HepG2 (cell line): ENCODE results near the gene DHX16. TPM values are rescaled to one million over a fixed set of nuclear protein-coding genes. Genes with fewer than 3 reads are reported as not detected.

Experiments used
- ATF1 ChIP-seq: IDR thresholded peaks from 2 replicates; pipeline ENCODE4 v1.6.1; 2016; ENCODE audit warnings: mild to moderate bottlenecking, control low read depth
- ATF2 ChIP-seq: sonication (generic); formaldehyde crosslinking; IDR thresholded peaks from 2 replicates; pipeline ENCODE4 v1.4.0; 2020; ENCODE audit warnings: missing genetic modification reagents
- CBX2 ChIP-seq, 2 experiments: fragments of 200-600 bp in 1 of 2; sonication (generic); formaldehyde crosslinking in 1 of 2; IDR thresholded peaks; 2 replicates each; pipeline versions ENCODE4 v1.7.0 to v1.8.1; 2018 to 2022; ENCODE audit warnings: low read depth in 2 of 2, low read length in 1 of 2, mild to moderate bottlenecking in 1 of 2, missing genetic modification reagents in 1 of 2
- FOXP1 ChIP-seq, 2 experiments: fragments of 450-650 bp in 1 of 2; IDR thresholded peaks; 2 replicates each; pipeline ENCODE4 v1.6.1; 2017 to 2018; ENCODE audit warnings: antibody characterized with exemption in 1 of 2
- GLI4 ChIP-seq: sonication (generic); formaldehyde crosslinking; IDR thresholded peaks from 2 replicates; pipeline ENCODE4 v1.5.1; 2020; ENCODE audit warnings: missing genetic modification reagents, mild to moderate bottlenecking, moderate library complexity, borderline replicate concordance
- IKZF5 ChIP-seq: IDR thresholded peaks from 2 replicates; pipeline ENCODE4 v1.6.1; 2018; ENCODE audit warnings: missing genetic modification reagents, mild to moderate bottlenecking, missing compliant biosample characterization
- JUN ChIP-seq: sonication (generic); formaldehyde crosslinking; IDR thresholded peaks from 2 replicates; pipeline ENCODE4 v1.4.0; 2020; ENCODE audit warnings: mild to moderate bottlenecking, missing genetic modification reagents
- JUNB ChIP-seq: sonication (generic); formaldehyde crosslinking; IDR thresholded peaks from 2 replicates; pipeline ENCODE4 v1.8.0; 2022; ENCODE audit warnings: missing genetic modification reagents, mild to moderate bottlenecking, borderline replicate concordance
- MIXL1 ChIP-seq: IDR thresholded peaks from 2 replicates; pipeline ENCODE4 v1.6.1; 2016
- NFIC ChIP-seq: IDR thresholded peaks from 2 replicates; pipeline ENCODE4 v1.6.1; 2012; ENCODE audit warnings: mild to moderate bottlenecking, low read length, inconsistent platforms
- NPAS2 ChIP-seq: sonication (generic); formaldehyde crosslinking; IDR thresholded peaks from 2 replicates; pipeline ENCODE4 v1.8.0; 2022; ENCODE audit warnings: mild to moderate bottlenecking, missing genetic modification reagents, borderline replicate concordance
- ONECUT2 ChIP-seq: sonication (generic); formaldehyde crosslinking; IDR thresholded peaks from 2 replicates; pipeline ENCODE4 v1.4.0; 2020; ENCODE audit warnings: missing genetic modification reagents
- PITX1 ChIP-seq: sonication (generic); formaldehyde crosslinking; IDR thresholded peaks from 2 replicates; pipeline ENCODE4 v1.5.1; 2020; ENCODE audit warnings: mild to moderate bottlenecking, missing genetic modification reagents
- POGZ ChIP-seq: sonication (generic); formaldehyde crosslinking; IDR thresholded peaks from 2 replicates; pipeline ENCODE4 v1.4.0; 2020; ENCODE audit warnings: mild to moderate bottlenecking, missing genetic modification reagents
- POLR2G ChIP-seq: fragments of 200-400 bp; formaldehyde crosslinking; IDR thresholded peaks from 2 replicates; pipeline ENCODE4 v1.6.1; 2018; ENCODE audit warnings: mild to moderate bottlenecking, low read depth, low read length, moderate library complexity
- TGIF2 ChIP-seq: IDR thresholded peaks from 2 replicates; pipeline ENCODE4 v1.6.1; 2016; ENCODE audit warnings: control low read depth, missing compliant biosample characterization
- ZFX ChIP-seq: sonication (generic); formaldehyde crosslinking; IDR thresholded peaks from 2 replicates; pipeline ENCODE4 v1.4.0; 2020; ENCODE audit warnings: mild to moderate bottlenecking, low read depth, missing genetic modification reagents, moderate library complexity
- ZNF124 ChIP-seq: sonication (generic); formaldehyde crosslinking; IDR thresholded peaks from 2 replicates; pipeline ENCODE4 v1.4.0; 2020; ENCODE audit warnings: missing genetic modification reagents
- ZNF331 ChIP-seq: sonication (generic); formaldehyde crosslinking; IDR thresholded peaks from 2 replicates; pipeline ENCODE4 v1.4.0; 2020; ENCODE audit warnings: missing genetic modification reagents
- ZNF432 ChIP-seq: sonication (generic); formaldehyde crosslinking; IDR thresholded peaks from 2 replicates; pipeline ENCODE4 v1.5.0; 2020; ENCODE audit warnings: missing genetic modification reagents, mild to moderate bottlenecking, borderline replicate concordance
- ZNF513 ChIP-seq: sonication (generic); formaldehyde crosslinking; conservative IDR thresholded peaks from 2 replicates; pipeline ENCODE4 v1.5.0; 2020; ENCODE audit warnings: missing genetic modification reagents
- ZNF557 ChIP-seq: sonication (generic); formaldehyde crosslinking; IDR thresholded peaks from 2 replicates; pipeline ENCODE4 v1.4.0; 2020; ENCODE audit warnings: missing genetic modification reagents
- ZNF766 ChIP-seq: sonication (generic); formaldehyde crosslinking; IDR thresholded peaks from 2 replicates; pipeline ENCODE4 v1.5.0; 2020; ENCODE audit warnings: missing genetic modification reagents, borderline replicate concordance
- polyA plus RNA-seq, 8 experiments: library from polyadenylated mRNA; depleted of rRNA in 3 of 8; stranded (reverse) in 7 of 8; unstranded in 1 of 8; fragments of >200 nt; fragmentation: Illumina TruSeq in 4 of 8; extraction: Trizol in 4 of 8; gene quantifications; 2 replicates each; pipeline versions ENCODE4 v1.2.1 to v1.2.3, GENCODE V29; 2011 to 2016; ENCODE audit warnings: low read depth in 4 of 8, missing spikeins in 1 of 8, mixed read lengths in 1 of 8; ENCODE audit not compliant: insufficient read depth in 1 of 8
- total RNA-seq, 5 experiments: library from RNA; depleted of rRNA; stranded (reverse); fragments of >200 nt; fragmentation: Illumina TruSeq; extraction: Trizol; gene quantifications; 2 replicates each; pipeline ENCODE4 v1.2.3, GENCODE V29; 2016; ENCODE audit warnings: low read depth in 1 of 5
- TF ChIP-seq, protein P1 (sequence below): sonication (generic); formaldehyde crosslinking; IDR thresholded peaks from 2 replicates; pipeline ENCODE4 v1.9.0; 2021; ENCODE audit warnings: missing genetic modification reagents, borderline replicate concordance

DHX16 gene
- total and polyA plus RNA-seq, 2 of the 13 experiments (the other 11 are each of a cell fraction or from before 2014, with no cell fraction given): 57.0 to 58.5 TPM

GRCh38 chr6:30614843-30615218 lies 58.0 kb downstream of the DHX16 start (continued):
- TF ChIP-seq ZNF557 (no peak), FOXP1 (IDR thresholded peaks at IDR 0.05) (no peak), FOXP1 (CRISPR knock-in tag; IDR thresholded peaks at IDR 0.05) (no peak), POGZ (CRISPR knock-in tag) (0 out of 2 replicates have a peak, but pooled peaks have one; percentile 32), ATF1 (CRISPR knock-in tag) (no peak), ZFX (peak; percentile 15; the same call in 1 of the 2 replicates), NPAS2 (no peak), NFIC (0 out of 2 replicates have a peak, but pooled peaks have one; percentile 10), TGIF2 (CRISPR knock-in tag) (peak; percentile 47), ZNF432 (CRISPR knock-in tag) (no peak), ZNF513 (no peak), JUN (CRISPR knock-in tag) (0 out of 2 replicates have a peak, but pooled peaks have one; percentile 16), ATF2 (CRISPR knock-in tag) (peak; percentile 97), JUNB (CRISPR knock-in tag) (no peak), ZNF124 (CRISPR knock-in tag) (no peak; the same call in 1 of the 2 replicates), ZNF331 (CRISPR knock-in tag) (peak; percentile 18; the same call in 1 of the 2 replicates), GLI4 (no peak), POLR2G (peak; percentile 92), ZNF766 (CRISPR knock-in tag) (no peak), CBX2 (IDR thresholded peaks at IDR 0.05; ENCODE audit: low read depth, low read length) (no peak), CBX2 (CRISPR knock-in tag; IDR thresholded peaks at IDR 0.05; ENCODE audit: low read depth) (no peak), IKZF5 (CRISPR knock-in tag) (peak; percentile 73; the same call in 1 of the 2 replicates), ONECUT2 (no peak), PITX1 (peak; percentile 55), MIXL1 (CRISPR knock-in tag) (0 out of 2 replicates have a peak, but pooled peaks have one; percentile 23)
- TF ChIP-seq, protein P1, sequence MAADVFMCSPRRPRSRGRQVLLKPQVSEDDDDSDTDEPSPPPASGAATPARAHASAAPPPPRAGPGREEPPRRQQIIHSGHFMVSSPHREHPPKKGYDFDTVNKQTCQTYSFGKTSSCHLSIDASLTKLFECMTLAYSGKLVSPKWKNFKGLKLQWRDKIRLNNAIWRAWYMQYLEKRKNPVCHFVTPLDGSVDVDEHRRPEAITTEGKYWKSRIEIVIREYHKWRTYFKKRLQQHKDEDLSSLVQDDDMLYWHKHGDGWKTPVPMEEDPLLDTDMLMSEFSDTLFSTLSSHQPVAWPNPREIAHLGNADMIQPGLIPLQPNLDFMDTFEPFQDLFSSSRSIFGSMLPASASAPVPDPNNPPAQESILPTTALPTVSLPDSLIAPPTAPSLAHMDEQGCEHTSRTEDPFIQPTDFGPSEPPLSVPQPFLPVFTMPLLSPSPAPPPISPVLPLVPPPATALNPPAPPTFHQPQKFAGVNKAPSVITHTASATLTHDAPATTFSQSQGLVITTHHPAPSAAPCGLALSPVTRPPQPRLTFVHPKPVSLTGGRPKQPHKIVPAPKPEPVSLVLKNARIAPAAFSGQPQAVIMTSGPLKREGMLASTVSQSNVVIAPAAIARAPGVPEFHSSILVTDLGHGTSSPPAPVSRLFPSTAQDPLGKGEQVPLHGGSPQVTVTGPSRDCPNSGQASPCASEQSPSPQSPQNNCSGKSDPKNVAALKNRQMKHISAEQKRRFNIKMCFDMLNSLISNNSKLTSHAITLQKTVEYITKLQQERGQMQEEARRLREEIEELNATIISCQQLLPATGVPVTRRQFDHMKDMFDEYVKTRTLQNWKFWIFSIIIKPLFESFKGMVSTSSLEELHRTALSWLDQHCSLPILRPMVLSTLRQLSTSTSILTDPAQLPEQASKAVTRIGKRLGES (CRISPR knock-in tag): peak; percentile 32; the same call in 1 of the 2 replicates
